Neural progenitor cell (in vitro differentiated cells): ENCODE measurements around the gene CCDC120. TPM values are rescaled to one million over a fixed set of nuclear protein-coding genes. Genes with fewer than 3 reads are reported as not detected.

Source experiments
- DNase-seq: peaks from one replicate; pipeline ENCODE4 v3.0.0-alpha.2; 2016; ENCODE audit warnings: low spot score
- H2AFZ ChIP-seq: fragments of 200-600 bp; sonication (generic); replicated peaks from 2 replicates; pipeline ENCODE4 v1.6.1; 2016; ENCODE audit warnings: antibody characterized with exemption
- H3F3A ChIP-seq: fragments of 200-600 bp; sonication (generic); 2 replicates; pipeline ENCODE4 v1.6.1; 2016; ENCODE audit warnings: antibody characterized with exemption, low read depth
- H3K27ac ChIP-seq: fragments of 200-600 bp; sonication (generic); 2 replicates; pipeline ENCODE4 v1.5.1; 2016; ENCODE audit warnings: mild to moderate bottlenecking
- H3K27me3 ChIP-seq: fragments of 200-600 bp; sonication (generic); 2 replicates; pipeline ENCODE4 v1.6.1; 2016; ENCODE audit warnings: mild to moderate bottlenecking, moderate library complexity
- H3K36me3 ChIP-seq: fragments of 200-600 bp; sonication (generic); 2 replicates; pipeline ENCODE4 v1.5.1; 2016
- H3K4me1 ChIP-seq: fragments of 200-600 bp; sonication (generic); 2 replicates; pipeline ENCODE4 v1.6.1; 2016; ENCODE audit warnings: mixed run types
- H3K4me2 ChIP-seq: fragments of 200-600 bp; sonication (generic); 2 replicates; pipeline ENCODE4 v1.6.1; 2016
- H3K4me3 ChIP-seq: fragments of 200-600 bp; sonication (generic); 2 replicates; pipeline ENCODE4 v1.5.1; 2016
- H3K79me2 ChIP-seq: fragments of 200-600 bp; sonication (generic); 2 replicates; pipeline ENCODE4 v1.6.1; 2016; ENCODE audit warnings: low read depth
- H3K9ac ChIP-seq: fragments of 200-600 bp; sonication (generic); 2 replicates; pipeline ENCODE4 v1.6.1; 2016
- H3K9me3 ChIP-seq: fragments of 200-600 bp; sonication (generic); 2 replicates; pipeline ENCODE4 v1.5.1; 2016; ENCODE audit warnings: low read depth
- H4K20me1 ChIP-seq: fragments of 200-600 bp; sonication (generic); 2 replicates; pipeline ENCODE4 v1.6.1; 2016; ENCODE audit warnings: low read depth
- H3K27ac Mint-ChIP-seq: 3 replicates; pipeline ENCODE4 v1.8.0; 2021; ENCODE audit warnings: mixed read lengths
- H3K27me3 Mint-ChIP-seq: 2 replicates; pipeline ENCODE4 v1.8.0; 2022; ENCODE audit warnings: low read depth, mild to moderate bottlenecking, inconsistent platforms, moderate library complexity, mixed read lengths; ENCODE audit not compliant: insufficient read depth
- H3K36me3 Mint-ChIP-seq: 3 replicates; pipeline ENCODE4 v1.8.0; 2021; ENCODE audit warnings: mixed read lengths
- H3K4me1 Mint-ChIP-seq: 3 replicates; pipeline ENCODE4 v1.8.0; 2021; ENCODE audit warnings: mixed read lengths
- H3K4me3 Mint-ChIP-seq: 3 replicates; pipeline ENCODE4 v1.8.0; 2021; ENCODE audit warnings: mild to moderate bottlenecking, moderate library complexity, mixed read lengths
- H3K9me3 Mint-ChIP-seq: 3 replicates; pipeline ENCODE4 v1.8.0; 2020; ENCODE audit warnings: mixed read lengths
- EZH2 ChIP-seq: fragments of 200-600 bp; sonication (generic); IDR thresholded peaks from 2 replicates; pipeline ENCODE4 v1.6.1; 2017; ENCODE audit warnings: antibody characterized with exemption, mild to moderate bottlenecking, moderate library complexity
- EZH2phosphoT487 ChIP-seq: fragments of 200-600 bp; sonication (generic); IDR thresholded peaks from 2 replicates; pipeline ENCODE4 v1.6.1; 2017; ENCODE audit warnings: antibody characterized with exemption
- total RNA-seq: library from RNA; depleted of rRNA; stranded (reverse); fragments of >200 nt; gene quantifications from 2 replicates; pipeline ENCODE4 v1.2.3, GENCODE V29; 2015; ENCODE audit warnings: low replicate concordance
- TF ChIP-seq, protein P1 (sequence below): fragments of 200-600 bp; sonication (generic); IDR thresholded peaks from 2 replicates; pipeline ENCODE4 v1.5.1; 2017; ENCODE audit warnings: antibody characterized with exemption, mild to moderate bottlenecking

CCDC120 gene
- total RNA-seq, 1 donor from 2014 or later, result 1.1 TPM

DNA sequence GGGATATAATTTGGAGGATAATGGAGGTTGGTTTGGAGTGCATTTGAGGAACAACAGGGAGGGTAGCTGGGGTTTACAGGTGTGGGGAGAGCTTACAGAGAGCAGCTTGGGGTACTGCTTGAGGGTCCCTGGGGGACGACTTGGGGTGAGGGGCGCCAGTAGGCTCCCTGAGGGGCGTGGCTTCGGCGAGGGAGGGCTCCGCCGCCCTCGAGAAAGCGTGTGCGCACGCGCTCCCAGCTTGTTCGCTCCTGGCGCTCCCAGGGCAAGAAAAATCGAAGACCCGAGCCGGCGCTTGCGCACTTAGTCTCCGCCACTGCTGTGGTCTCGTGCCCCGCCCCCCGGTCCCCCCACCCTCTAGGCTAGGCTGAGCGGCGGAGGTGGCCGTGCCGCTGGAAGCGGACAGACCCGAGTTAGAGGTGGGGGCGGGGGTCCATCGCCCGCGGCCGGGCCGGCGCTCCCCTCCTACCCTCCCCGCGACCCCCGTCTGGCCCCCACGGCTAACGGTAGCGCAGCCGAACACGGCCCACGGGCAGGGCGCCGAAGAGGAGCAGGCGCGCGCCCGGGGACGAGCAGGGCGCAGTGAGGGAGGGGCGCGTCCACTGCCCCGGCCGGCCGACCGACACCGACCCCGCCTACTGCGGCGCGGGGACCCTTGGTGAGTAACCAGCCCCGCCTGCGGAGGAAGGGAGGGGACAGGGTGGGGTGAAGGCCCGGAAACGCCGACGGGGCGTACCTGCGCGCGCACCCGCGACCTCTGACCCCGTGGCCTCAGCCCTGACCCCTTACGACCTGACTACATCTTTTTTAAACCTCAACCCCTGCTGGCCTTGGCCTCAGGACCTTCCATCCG is 5.4 kb upstream of the CCDC120 start:
- Histone ChIP-seq H3K9me3 (no peaks in the 10 kb centered on the region), H3K9ac (peak overlapping the region; percentile 32), H3K27ac (peak overlapping the region; percentile 20), H3K79me2 (peaks cover 7% of the 10 kb centered on the region), H3K36me3 (no peaks in the 10 kb centered on the region), H3K4me2 (peak overlapping the region; percentile 67), H3F3A (peaks cover 4% of the 10 kb centered on the region), H3K4me1 (no peaks in the 10 kb centered on the region), H3K27me3 (no peaks in the 10 kb centered on the region), H2AFZ (no peak overlapping the region), H3K4me3 (peak overlapping the region; percentile 69), H4K20me1 (no peaks in the 10 kb centered on the region)
- H3K4me1 Mint-ChIP-seq, result peaks cover 15% of the 10 kb centered on the region
- no peak overlapping the region for H3K27ac Mint-ChIP-seq
- peak overlapping the region; percentile 87 for H3K4me3 Mint-ChIP-seq
- DNase-seq, result peak; percentile 92
- peaks cover 40% of the 10 kb centered on the region for H3K9me3 Mint-ChIP-seq
- H3K36me3 Mint-ChIP-seq, result peaks cover 6% of the 10 kb centered on the region
- H3K27me3 Mint-ChIP-seq, result peaks cover 14% of the 10 kb centered on the region
- no peak for TF ChIP-seq EZH2phosphoT487
- TF ChIP-seq, protein P1, sequence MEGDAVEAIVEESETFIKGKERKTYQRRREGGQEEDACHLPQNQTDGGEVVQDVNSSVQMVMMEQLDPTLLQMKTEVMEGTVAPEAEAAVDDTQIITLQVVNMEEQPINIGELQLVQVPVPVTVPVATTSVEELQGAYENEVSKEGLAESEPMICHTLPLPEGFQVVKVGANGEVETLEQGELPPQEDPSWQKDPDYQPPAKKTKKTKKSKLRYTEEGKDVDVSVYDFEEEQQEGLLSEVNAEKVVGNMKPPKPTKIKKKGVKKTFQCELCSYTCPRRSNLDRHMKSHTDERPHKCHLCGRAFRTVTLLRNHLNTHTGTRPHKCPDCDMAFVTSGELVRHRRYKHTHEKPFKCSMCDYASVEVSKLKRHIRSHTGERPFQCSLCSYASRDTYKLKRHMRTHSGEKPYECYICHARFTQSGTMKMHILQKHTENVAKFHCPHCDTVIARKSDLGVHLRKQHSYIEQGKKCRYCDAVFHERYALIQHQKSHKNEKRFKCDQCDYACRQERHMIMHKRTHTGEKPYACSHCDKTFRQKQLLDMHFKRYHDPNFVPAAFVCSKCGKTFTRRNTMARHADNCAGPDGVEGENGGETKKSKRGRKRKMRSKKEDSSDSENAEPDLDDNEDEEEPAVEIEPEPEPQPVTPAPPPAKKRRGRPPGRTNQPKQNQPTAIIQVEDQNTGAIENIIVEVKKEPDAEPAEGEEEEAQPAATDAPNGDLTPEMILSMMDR, result no peak
- TF ChIP-seq EZH2, result no peak

DNA sequence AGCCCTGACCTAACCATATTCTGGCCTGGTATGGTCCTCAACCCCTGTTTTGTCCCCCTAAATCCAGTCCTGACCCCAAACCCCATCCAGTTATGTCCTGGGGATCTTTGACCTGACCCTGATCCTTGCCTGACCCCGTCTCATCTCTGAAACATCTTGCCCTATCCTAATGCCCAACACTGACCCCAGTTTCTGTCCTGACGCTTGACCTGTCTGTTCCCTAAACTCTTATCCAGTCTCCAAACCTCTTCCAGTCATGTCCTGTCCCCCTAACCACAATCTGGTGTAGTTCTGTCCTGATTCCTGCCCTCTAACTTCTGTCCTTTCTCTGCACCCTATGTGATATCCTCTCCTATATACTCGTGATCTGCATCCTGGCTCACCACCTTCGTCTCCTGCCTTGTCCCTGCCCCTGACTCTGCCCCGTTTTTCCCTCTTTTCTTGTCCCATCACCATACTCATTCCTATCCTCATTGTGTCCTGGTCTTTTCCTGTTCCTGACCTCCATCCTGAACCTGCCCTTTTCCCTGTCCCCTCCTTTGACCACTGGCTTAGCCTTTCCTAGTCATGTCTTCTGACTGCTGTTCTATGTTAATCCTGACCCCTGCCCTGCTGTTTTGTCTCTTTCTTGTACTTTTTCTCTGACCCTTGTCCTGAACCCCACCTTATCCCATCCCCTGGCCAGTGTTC is 4.6 kb upstream of the CCDC120 start:
- Mint-ChIP-seq H3K27me3 (peaks cover 14% of the 10 kb centered on the region), H3K36me3 (peaks cover 6% of the 10 kb centered on the region), H3K27ac (peak overlapping the region; percentile 15), H3K4me1 (peaks cover 15% of the 10 kb centered on the region), H3K9me3 (peaks cover 39% of the 10 kb centered on the region), H3K4me3 (peak overlapping the region; percentile 87)
- Histone ChIP-seq H2AFZ (no peak overlapping the region), H3F3A (peaks cover 4% of the 10 kb centered on the region), H3K36me3 (no peaks in the 10 kb centered on the region), H3K4me1 (no peaks in the 10 kb centered on the region), H3K27ac (no peak overlapping the region), H3K79me2 (peaks cover 7% of the 10 kb centered on the region), H3K27me3 (no peaks in the 10 kb centered on the region), H3K4me3 (peak overlapping the region; percentile 69), H3K9me3 (no peaks in the 10 kb centered on the region), H3K9ac (no peak overlapping the region), H3K4me2 (peak overlapping the region; percentile 67), H4K20me1 (no peaks in the 10 kb centered on the region)
- TF ChIP-seq EZH2, result no peak
- TF ChIP-seq, protein P1, result no peak
- TF ChIP-seq EZH2phosphoT487, result no peak
- no peak for DNase-seq

DNA sequence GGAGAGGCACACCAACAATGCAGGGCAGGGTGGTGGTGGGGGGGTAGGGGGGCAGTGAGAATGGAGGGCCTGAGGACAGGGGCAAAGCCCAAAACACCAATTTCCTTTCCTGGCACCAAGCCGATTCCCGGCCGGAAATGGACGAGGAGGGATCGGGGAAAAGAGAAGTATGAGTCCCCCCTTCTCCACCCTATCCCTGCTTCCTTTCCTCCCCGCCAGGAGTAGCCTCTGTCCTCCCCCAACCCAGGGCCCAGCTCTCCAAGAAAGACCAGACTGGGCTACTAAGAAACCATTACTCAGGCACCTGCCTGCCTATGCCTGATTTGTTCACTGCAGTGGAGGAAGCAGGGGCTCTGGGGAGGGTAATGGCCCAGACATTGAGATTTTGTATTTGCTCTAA is 402 bp downstream of the CCDC120 start:
- Histone ChIP-seq H3F3A (no peaks in the 10 kb centered on the region), H2AFZ (no peak overlapping the region), H3K27ac (no peak overlapping the region), H3K9me3 (no peaks in the 10 kb centered on the region), H3K4me1 (no peaks in the 10 kb centered on the region), H3K36me3 (no peaks in the 10 kb centered on the region), H3K4me3 (no peak overlapping the region), H4K20me1 (no peaks in the 10 kb centered on the region), H3K4me2 (no peak overlapping the region), H3K79me2 (peaks cover 3% of the 10 kb centered on the region), H3K9ac (no peak overlapping the region), H3K27me3 (no peaks in the 10 kb centered on the region)
- H3K36me3 Mint-ChIP-seq, result peaks cover 11% of the 10 kb centered on the region
- peaks cover 12% of the 10 kb centered on the region for H3K4me1 Mint-ChIP-seq
- no peak for DNase-seq
- H3K27ac Mint-ChIP-seq, result no peak overlapping the region
- no peak for TF ChIP-seq EZH2
- TF ChIP-seq EZH2phosphoT487, result no peak
- TF ChIP-seq, protein P1, result no peak
- H3K27me3 Mint-ChIP-seq, result peaks cover 9% of the 10 kb centered on the region
- H3K9me3 Mint-ChIP-seq, result peaks cover 26% of the 10 kb centered on the region
- H3K4me3 Mint-ChIP-seq, result no peak overlapping the region
